SH-SY5Y (cell line): ENCODE data around the gene DNAJC17.

ENCODE experiments used
- GATA2 ChIP-seq: IDR thresholded peaks from 2 replicates; pipeline ENCODE4 v1.6.1; 2011; ENCODE audit warnings: mild to moderate bottlenecking, low read depth, low read length
- GATA3 ChIP-seq: IDR thresholded peaks from 2 replicates; pipeline ENCODE4 v1.6.1; 2011; ENCODE audit warnings: low read depth, mild to moderate bottlenecking, low read length, moderate library complexity

DNAJC17 gene

GRCh38 chr15:40843885-40844695 lies 36.8 kb upstream of the DNAJC17 start, which contains the start of gene SPINT1:
SPINT1 (plus strand) TSS chr15:40844048; CDS start chr15:40844555, 507 bp downstream.
- TF ChIP-seq GATA3, result no peak
- TF ChIP-seq GATA2, result no peak

- TF ChIP-seq GATA3 (no peak), GATA2 (no peak)
Observed at GRCh38 chr15:40843261-40843884, 36.1 kb upstream of the DNAJC17 start.

- TF ChIP-seq GATA3 (no peak), GATA2 (no peak)
Observed at GRCh38 chr15:40841741-40842140, 34.5 kb upstream of the DNAJC17 start.

GRCh38 chr15:40838756-40839155 lies 31.5 kb upstream of the DNAJC17 start:
- TF ChIP-seq GATA2 (no peak), GATA3 (no peak)

GRCh38 chr15:40836020-40836419 lies 28.7 kb upstream of the DNAJC17 start:
- no peak for TF ChIP-seq GATA2
- TF ChIP-seq GATA3, result no peak

GRCh38 chr15:40832903-40833302 lies 25.6 kb upstream of the DNAJC17 start:
- TF ChIP-seq GATA2 (no peak), GATA3 (no peak)

GRCh38 chr15:40831861-40832260 lies 24.6 kb upstream of the DNAJC17 start:
- TF ChIP-seq GATA3, result no peak
- no peak for TF ChIP-seq GATA2

- TF ChIP-seq GATA3 (no peak), GATA2 (no peak)
Observed at GRCh38 chr15:40830884-40831283, 23.6 kb upstream of the DNAJC17 start.

- TF ChIP-seq GATA3, result no peak
- no peak for TF ChIP-seq GATA2
Observed at GRCh38 chr15:40829115-40829514, 21.8 kb upstream of the DNAJC17 start.

- TF ChIP-seq GATA2 (no peak), GATA3 (no peak)
Observed at GRCh38 chr15:40828447-40829036, 21.3 kb upstream of the DNAJC17 start, which contains the start of gene PPP1R14D. PPP1R14D (minus strand) TSS chr15:40828708; CDS start chr15:40828641, 67 bp downstream.

- TF ChIP-seq GATA2 (no peak), GATA3 (no peak)
Observed at GRCh38 chr15:40826423-40827075, 19.3 kb upstream of the DNAJC17 start.

GRCh38 chr15:40825661-40826422 lies 18.6 kb upstream of the DNAJC17 start:
- TF ChIP-seq GATA2, result no peak
- TF ChIP-seq GATA3, result no peak

GRCh38 chr15:40823572-40824343 lies 16.5 kb upstream of the DNAJC17 start:
- TF ChIP-seq GATA2, result no peak
- TF ChIP-seq GATA3, result no peak

- TF ChIP-seq GATA3, result no peak
Observed at GRCh38 chr15:40821195-40821594, 13.9 kb upstream of the DNAJC17 start.
